Neutrophil (primary cell): ENCODE data around the gene OSBPL2.

Source experiments
- H3K27ac ChIP-seq: fragments of 200-600 bp; sonication (generic); 2 replicates; pipeline ENCODE4 v1.5.1; 2016; ENCODE audit warnings: mild to moderate bottlenecking, moderate library complexity
- H3K27me3 ChIP-seq: fragments of 200-600 bp; sonication (generic); 2 replicates; pipeline ENCODE4 v1.6.0; 2016; ENCODE audit warnings: mild to moderate bottlenecking
- H3K36me3 ChIP-seq: fragments of 200-600 bp; sonication (generic); 2 replicates; pipeline ENCODE4 v1.5.1; 2017
- H3K4me1 ChIP-seq, 2 experiments: fragments of 200-600 bp in 1 of 2; sonication (generic) in 1 of 2; 1 replicate in 1 of 2; 2 replicates in 1 of 2; pipeline versions ENCODE4 v1.5.1 to v1.6.1; 2013 to 2016; ENCODE audit warnings: low read depth in 1 of 2, low read length in 1 of 2, mild to moderate bottlenecking in 1 of 2, moderate library complexity in 1 of 2; ENCODE audit not compliant: control insufficient read depth in 1 of 2, insufficient read depth in 1 of 2
- H3K4me3 ChIP-seq, 2 experiments: fragments of 200-600 bp in 1 of 2; sonication (generic) in 1 of 2; 1 replicate in 1 of 2; 2 replicates in 1 of 2; pipeline ENCODE4 v1.5.1; 2013 to 2016; ENCODE audit warnings: low read depth in 1 of 2, low read length in 1 of 2, mild to moderate bottlenecking in 1 of 2, moderate library complexity in 1 of 2
- H3K9me3 ChIP-seq: fragments of 200-600 bp; sonication (generic); 2 replicates; pipeline ENCODE4 v1.5.1; 2016
- TF ChIP-seq, protein P1 (sequence below): fragments of 200-600 bp; sonication (generic); IDR thresholded peaks from 2 replicates; pipeline ENCODE4 v1.5.1; 2016; ENCODE audit warnings: antibody characterized with exemption

Gene OSBPL2

DNA sequence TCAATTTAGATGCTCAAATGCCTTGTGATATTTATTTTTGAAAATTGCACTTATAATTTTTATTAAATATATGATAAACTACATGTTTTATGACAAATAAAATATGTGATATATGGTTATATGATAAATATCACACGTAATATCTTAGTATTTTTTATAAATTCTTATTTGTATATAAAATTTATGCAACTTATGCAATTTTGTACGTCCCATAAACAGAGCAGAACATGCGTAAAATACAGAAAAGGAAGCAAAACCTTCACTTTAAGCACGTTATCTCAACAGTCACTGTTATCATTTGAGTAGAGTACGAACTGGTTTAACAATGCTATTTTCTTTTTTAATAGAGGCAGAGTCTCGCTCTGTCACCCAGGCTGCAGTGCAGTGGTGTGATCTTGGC lies 48.8 kb downstream of the OSBPL2 start:
- no peaks in the 10 kb centered on the region for H3K27me3 ChIP-seq
- H3K27ac ChIP-seq = no peak overlapping the region
- H3K36me3 ChIP-seq = peaks cover 100% of the 10 kb centered on the region
- peaks cover 2% of the 10 kb centered on the region for H3K9me3 ChIP-seq
- no peaks in the 10 kb centered on the region for H3K4me1 ChIP-seq
- TF ChIP-seq, protein P1, sequence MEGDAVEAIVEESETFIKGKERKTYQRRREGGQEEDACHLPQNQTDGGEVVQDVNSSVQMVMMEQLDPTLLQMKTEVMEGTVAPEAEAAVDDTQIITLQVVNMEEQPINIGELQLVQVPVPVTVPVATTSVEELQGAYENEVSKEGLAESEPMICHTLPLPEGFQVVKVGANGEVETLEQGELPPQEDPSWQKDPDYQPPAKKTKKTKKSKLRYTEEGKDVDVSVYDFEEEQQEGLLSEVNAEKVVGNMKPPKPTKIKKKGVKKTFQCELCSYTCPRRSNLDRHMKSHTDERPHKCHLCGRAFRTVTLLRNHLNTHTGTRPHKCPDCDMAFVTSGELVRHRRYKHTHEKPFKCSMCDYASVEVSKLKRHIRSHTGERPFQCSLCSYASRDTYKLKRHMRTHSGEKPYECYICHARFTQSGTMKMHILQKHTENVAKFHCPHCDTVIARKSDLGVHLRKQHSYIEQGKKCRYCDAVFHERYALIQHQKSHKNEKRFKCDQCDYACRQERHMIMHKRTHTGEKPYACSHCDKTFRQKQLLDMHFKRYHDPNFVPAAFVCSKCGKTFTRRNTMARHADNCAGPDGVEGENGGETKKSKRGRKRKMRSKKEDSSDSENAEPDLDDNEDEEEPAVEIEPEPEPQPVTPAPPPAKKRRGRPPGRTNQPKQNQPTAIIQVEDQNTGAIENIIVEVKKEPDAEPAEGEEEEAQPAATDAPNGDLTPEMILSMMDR = no peak
- H3K4me3 ChIP-seq = no peak overlapping the region

DNA sequence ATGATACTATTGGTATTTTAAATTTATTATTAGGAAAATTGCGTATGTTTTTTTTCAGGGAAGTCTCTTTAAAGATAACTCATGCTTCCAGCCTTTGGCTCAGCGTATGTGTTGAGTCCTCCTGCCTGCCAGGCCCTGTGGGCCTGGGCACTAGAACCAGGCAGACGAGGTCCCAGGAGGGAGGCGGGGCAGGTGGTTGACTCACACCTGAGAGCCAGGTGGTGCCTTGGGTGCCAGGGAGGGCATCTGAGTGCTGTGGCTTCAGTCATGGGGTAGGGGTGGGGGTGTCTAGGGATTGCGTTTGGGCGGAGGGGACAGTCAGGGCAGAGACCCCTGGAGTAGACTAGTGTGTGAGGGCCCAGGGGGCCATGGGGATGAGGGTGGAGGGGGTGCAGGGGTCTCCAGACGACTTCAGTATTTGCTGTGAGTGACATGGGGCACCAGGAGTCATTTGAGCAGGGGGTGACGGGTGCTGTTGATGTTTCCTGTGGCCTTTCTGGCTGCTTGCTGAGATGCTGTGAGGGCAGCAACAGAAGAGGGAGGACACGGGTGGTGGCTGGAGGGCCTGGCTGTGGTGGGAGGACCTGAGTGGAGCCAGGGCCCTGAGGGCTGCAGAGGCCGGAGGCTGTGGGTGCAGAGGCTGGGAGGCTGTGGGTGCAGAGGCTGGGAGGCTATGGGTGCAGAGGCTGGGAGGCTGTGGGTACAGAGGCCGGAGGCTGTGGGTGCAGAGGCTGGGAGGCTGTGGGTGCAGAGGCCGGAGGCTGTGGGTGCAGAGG lies 49.6 kb downstream of the OSBPL2 start:
- H3K4me1 ChIP-seq = no peaks in the 10 kb centered on the region
- peaks cover 5% of the 10 kb centered on the region for H3K9me3 ChIP-seq
- TF ChIP-seq, protein P1 = no peak
- H3K27ac ChIP-seq = no peak overlapping the region
- H3K4me3 ChIP-seq = no peak overlapping the region
- H3K36me3 ChIP-seq = peaks cover 100% of the 10 kb centered on the region
- no peaks in the 10 kb centered on the region for H3K27me3 ChIP-seq

DNA sequence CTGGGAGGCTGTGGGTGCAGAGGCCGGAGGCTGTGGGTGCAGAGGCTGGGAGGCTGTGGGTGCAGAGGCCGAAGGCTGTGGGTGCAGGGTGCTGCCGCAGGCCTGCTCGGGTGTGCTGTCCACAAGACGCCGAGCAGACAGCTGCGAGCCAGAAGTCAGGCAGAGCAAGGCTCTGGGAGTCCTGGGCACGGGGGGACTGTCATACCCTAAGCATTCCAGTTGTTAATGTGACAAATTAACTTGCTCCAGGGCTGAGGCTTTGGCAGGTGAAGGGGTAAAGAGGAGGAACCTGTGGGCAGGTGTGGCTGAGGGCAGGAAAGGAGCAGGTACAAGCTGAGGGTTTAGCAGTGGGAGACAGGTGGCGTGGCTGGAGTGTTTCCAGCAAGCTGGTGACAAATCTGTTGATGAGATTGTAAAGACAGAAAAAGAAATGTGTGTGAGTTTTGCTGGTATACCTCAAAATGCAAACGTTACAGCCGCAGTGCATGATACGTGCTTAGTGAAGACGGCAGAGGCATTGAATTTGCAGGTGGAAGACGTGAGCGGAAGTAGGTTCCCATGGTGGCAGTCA lies 50.3 kb downstream of the OSBPL2 start:
- Histone ChIP-seq H3K9me3 (peaks cover 5% of the 10 kb centered on the region), H3K27me3 (no peaks in the 10 kb centered on the region), H3K36me3 (peaks cover 100% of the 10 kb centered on the region), H3K4me1 (no peaks in the 10 kb centered on the region), H3K4me3 (no peak overlapping the region), H3K27ac (no peak overlapping the region)
- TF ChIP-seq, protein P1 = no peak

DNA sequence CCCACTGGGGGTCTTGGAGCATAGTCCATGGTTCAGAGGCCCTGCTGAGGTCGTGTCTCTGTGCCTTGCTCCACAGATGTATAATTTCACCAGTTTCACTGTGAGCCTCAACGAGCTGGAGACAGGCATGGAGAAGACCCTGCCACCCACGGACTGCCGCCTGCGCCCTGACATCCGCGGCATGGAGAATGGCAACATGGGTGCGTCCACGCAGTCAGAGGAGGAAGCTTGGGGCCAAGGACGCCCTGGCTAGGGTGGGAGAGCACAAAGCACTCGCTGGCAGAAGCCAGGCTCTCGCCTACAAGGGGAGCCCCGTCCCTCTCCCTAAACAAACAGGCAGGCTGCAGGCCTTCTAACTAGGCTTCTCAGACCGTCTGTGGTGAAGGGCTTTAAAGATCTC lies 50.8 kb downstream of the OSBPL2 start:
- no peaks in the 10 kb centered on the region for H3K4me1 ChIP-seq
- H3K27me3 ChIP-seq = no peaks in the 10 kb centered on the region
- peaks cover 100% of the 10 kb centered on the region for H3K36me3 ChIP-seq

DNA sequence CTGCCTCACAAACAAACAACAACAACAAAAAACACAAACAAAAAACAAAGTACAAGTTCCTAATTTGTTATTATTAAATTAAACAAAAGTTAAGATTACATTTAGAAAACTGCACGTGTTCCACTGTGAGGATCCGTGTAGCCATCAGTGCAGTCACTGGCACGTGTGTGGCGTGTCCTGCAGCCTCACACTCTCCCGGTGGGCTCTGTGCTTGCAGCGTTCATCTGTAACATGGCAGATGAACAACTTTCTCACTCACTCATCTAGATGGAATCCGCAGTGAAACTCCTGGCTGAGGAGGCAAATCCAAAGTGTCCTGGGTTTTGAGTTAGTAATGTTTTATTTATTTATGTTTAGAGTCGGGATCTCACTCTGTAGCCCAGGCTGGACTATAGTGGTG lies 51.6 kb downstream of the OSBPL2 start:
- TF ChIP-seq, protein P1 = no peak
- Histone ChIP-seq H3K9me3 (peaks cover 5% of the 10 kb centered on the region), H3K36me3 (peaks cover 100% of the 10 kb centered on the region), H3K4me3 (no peak overlapping the region), H3K4me1 (no peaks in the 10 kb centered on the region), H3K27ac (no peak overlapping the region), H3K27me3 (no peaks in the 10 kb centered on the region)

More for the DNA sequence above, 50.8 kb downstream of the OSBPL2 start:
- TF ChIP-seq, protein P1 = no peak
- Histone ChIP-seq H3K4me3 (no peak overlapping the region), H3K27ac (no peak overlapping the region), H3K9me3 (peaks cover 5% of the 10 kb centered on the region)
